Measurements from ENCODE around the gene IL3.

GRCh38 chr5:132103332-132103951, 43.0 kb downstream of the IL3 start:
- TF ChIP-seq, protein P1, sequence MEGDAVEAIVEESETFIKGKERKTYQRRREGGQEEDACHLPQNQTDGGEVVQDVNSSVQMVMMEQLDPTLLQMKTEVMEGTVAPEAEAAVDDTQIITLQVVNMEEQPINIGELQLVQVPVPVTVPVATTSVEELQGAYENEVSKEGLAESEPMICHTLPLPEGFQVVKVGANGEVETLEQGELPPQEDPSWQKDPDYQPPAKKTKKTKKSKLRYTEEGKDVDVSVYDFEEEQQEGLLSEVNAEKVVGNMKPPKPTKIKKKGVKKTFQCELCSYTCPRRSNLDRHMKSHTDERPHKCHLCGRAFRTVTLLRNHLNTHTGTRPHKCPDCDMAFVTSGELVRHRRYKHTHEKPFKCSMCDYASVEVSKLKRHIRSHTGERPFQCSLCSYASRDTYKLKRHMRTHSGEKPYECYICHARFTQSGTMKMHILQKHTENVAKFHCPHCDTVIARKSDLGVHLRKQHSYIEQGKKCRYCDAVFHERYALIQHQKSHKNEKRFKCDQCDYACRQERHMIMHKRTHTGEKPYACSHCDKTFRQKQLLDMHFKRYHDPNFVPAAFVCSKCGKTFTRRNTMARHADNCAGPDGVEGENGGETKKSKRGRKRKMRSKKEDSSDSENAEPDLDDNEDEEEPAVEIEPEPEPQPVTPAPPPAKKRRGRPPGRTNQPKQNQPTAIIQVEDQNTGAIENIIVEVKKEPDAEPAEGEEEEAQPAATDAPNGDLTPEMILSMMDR (IDR thresholded peaks at IDR 0.05): no peak
- no peak for TF ChIP-seq POLR2A (IDR thresholded peaks at IDR 0.05)
